ENCODE results near the gene CIART. TPM values are rescaled to one million over a fixed set of nuclear protein-coding genes. Genes with fewer than 3 reads are reported as not detected.
A peak's percentile ranks its signal among the peaks of the same experiment; 100 is the strongest.

Gene CIART
- total and polyA plus RNA-seq, 12 donors: 3.4 to 22.6 (median 15.1) TPM

DNA sequence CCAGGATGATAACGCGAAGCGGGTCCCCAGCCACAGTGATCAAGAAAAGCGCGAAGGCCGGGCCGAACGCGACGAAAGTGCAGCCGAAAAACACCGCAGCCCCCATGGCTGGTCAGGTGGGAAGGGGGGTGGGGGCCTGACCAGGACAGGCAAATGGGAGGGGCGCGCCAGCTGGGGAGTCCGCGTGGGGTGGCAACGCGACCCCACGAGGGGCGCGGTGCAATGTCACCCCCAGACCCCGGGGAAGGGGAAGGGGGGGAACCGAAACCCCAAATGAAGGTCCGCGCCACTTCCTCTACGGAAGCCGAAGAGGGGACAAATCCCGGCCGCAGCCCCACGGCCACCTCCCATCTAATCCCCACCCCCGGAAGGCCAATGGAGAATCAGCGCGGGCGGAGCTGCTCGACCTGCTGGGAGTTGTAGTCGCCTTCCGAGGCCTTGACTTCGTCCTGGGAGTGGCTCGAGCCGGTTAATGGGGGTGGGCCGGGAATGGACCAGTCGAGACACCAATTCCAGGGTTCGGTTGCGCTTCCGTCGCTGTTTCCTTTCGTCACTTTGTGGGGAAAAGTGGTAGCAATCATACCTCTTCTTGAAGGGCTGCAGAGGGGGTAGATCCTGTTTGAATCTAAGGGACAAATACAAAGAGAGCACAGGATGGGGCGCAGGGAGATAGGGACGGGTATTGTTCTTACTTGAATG, 13.5 kb upstream of the CIART start, which contains the start of gene APH1A:
TSS of gene APH1A (minus strand) at position 312 of the 699 bp plus-strand sequence. CDS start at position 106, 206 bp downstream.
- H3K9me3 ChIP-seq: no peaks in the 10 kb centered on the region
- H3K4me3 ChIP-seq: peak within 1 kb of the TSS; percentile 67 to 100 (median 90)
- ATAC-seq: peak; percentile 96 to 98 (median 97)
- TF ChIP-seq CTCF (IDR thresholded peaks at IDR 0.05): no peak
- no peaks in the 10 kb centered on the region for H3K27me3 ChIP-seq
- WGBS, 2 donors: 0% methylated on average over 49 of the region's 49 CpGs
- peaks cover 15 to 54% (median 41%) of the 10 kb centered on the region in 9 donors for H3K4me1 ChIP-seq
- intact Hi-C loops (cut with DNase I): loop anchor here in 1 of 10 donors (5.0 kb wide), 1 partner anchor 53 kb away; the partner anchor contains the start of gene PRPF3
- H3K27ac ChIP-seq: peak within 1 kb of the TSS; percentile 88 to 99 (median 97)
- DNase-seq: peak; percentile 95 to 98
- peaks cover 0 to 38% (median 30%) of the 10 kb centered on the region in 9 donors for H3K36me3 ChIP-seq

DNA sequence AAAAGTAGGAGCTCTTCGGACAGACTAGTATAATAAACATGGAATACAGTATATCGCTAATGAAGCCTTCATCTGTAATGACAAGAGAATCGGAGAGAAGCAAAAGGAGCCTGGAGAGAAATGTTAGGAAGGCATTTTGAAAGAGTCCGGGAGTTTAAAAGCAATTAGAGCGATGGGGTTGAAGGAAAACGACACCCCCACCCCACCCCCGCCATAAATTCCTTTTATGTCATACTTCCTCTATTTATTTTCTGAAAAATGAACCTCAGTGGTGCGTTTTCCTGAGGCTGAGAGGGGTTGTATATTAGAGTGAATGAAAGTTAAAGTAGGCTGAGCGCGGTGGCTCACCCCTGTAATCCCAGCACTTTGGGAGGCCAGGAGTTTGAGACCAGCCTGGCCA, 12.9 kb upstream of the CIART start:
- WGBS, 2 donors: 29 to 35% methylated on average over 10 of the region's 10 CpGs
- intact Hi-C loops (cut with DNase I): loop anchor here in 1 of 10 donors (5.0 kb wide), 1 partner anchor 53 kb away; the partner anchor contains the start of gene PRPF3

GRCh38 chr1:150271291-150271959, 10.9 kb upstream of the CIART start:
- Histone ChIP-seq H3K27me3 (no peaks in the 10 kb centered on the region), H3K36me3 (peaks cover 0 to 23% (median 7%) of the 10 kb centered on the region in 9 donors), H3K4me3 (no peak overlapping the region), H3K27ac (peak overlapping the region in 9 of 10 donors; percentile 54 to 87 (median 79)), H3K9me3 (no peaks in the 10 kb centered on the region), H3K4me1 (peaks cover 15 to 63% (median 47%) of the 10 kb centered on the region in 9 donors)
- ATAC-seq: no peak
- intact Hi-C loops (cut with DNase I): loop anchor here in 1 of 10 donors (5.0 kb wide), 1 partner anchor 34 kb away; the partner anchor contains the start of gene ANP32E
- TF ChIP-seq CTCF (IDR thresholded peaks at IDR 0.05): no peak
- no peak for DNase-seq
- WGBS, 2 donors: 95 to 97% methylated on average over 7 of the region's 7 CpGs

More for the DNA sequence above, 12.9 kb upstream of the CIART start:
- ATAC-seq (no peak), DNase-seq (no peak)
- H3K4me3 ChIP-seq: peak overlapping the region; percentile 67 to 100 (median 90)
- H3K4me1 ChIP-seq: peaks cover 15 to 59% (median 45%) of the 10 kb centered on the region in 9 donors
- peak overlapping the region; percentile 88 to 99 (median 97) for H3K27ac ChIP-seq
- no peak for TF ChIP-seq CTCF (IDR thresholded peaks at IDR 0.05)
- H3K27me3 ChIP-seq: no peaks in the 10 kb centered on the region
- no peaks in the 10 kb centered on the region for H3K9me3 ChIP-seq
- H3K36me3 ChIP-seq: peaks cover 0 to 32% (median 25%) of the 10 kb centered on the region in 9 donors

GRCh38 chr1:150273311-150273710, 9.0 kb upstream of the CIART start:
- Histone ChIP-seq H3K27ac (peak overlapping the region; percentile 52 to 87 (median 79)), H3K27me3 (no peaks in the 10 kb centered on the region), H3K9me3 (no peaks in the 10 kb centered on the region), H3K4me3 (peak overlapping the region in 9 of 10 donors; percentile 26 to 55 (median 47)), H3K36me3 (peaks cover 0 to 29% (median 0%) of the 10 kb centered on the region in 9 donors), H3K4me1 (peaks cover 4 to 47% (median 29%) of the 10 kb centered on the region in 9 donors)
- intact Hi-C loops (cut with DNase I): loop anchor here in 1 of 10 donors (5.0 kb wide), 1 partner anchor 36 kb away; the partner anchor contains the start of gene ANP32E
- ATAC-seq (peak in 2 of 8 donors; percentile 12 to 31), DNase-seq (no peak)
- TF ChIP-seq CTCF (IDR thresholded peaks at IDR 0.05): no peak
- WGBS, 2 donors: 40 to 59% methylated on average over 1 of the region's 1 CpG
